ENCODE results near the gene GDA. TPM values are rescaled to one million over a fixed set of nuclear protein-coding genes. Genes with fewer than 3 reads are reported as not detected.

The GDA gene
- total and polyA plus RNA-seq, 8 donors, result 0.25 to 7.5 (median 3.5) TPM; not detected in 2

DNA sequence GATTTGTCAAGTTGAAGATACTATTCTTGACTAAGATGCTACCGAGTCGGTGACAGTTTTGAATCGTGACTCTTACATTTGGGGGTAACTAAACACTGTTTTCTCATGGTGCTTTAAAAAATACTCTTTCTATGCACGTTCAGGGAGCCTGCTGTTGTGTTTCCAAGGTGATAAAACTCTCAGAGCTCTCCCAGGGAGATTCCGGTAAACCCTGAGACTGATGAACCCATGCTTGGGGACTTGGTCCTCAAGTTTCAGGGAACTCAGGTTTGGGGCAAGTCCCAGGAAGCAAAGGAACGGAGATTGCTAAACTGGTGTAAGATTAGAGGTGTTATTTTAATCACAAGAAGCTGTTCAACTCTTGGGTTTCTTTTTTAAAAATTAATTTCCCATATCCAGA, 1.4 kb downstream of the GDA start:
- intact Hi-C loops (cut with DNase I; ENCODE audit: low total_unique reads), result no loop called here
- Histone ChIP-seq H3K27me3 (peaks cover 3 to 39% (median 15%) of the 10 kb centered on the region in 3 donors), H3K27ac (no peak overlapping the region), H3K36me3 (no peaks in the 10 kb centered on the region), H3K9me3 (no peaks in the 10 kb centered on the region), H3K4me1 (peaks cover 7 to 13% (median 10%) of the 10 kb centered on the region in 4 donors), H3K4me3 (no peak overlapping the region)
- TF ChIP-seq POLR2AphosphoS5 (IDR thresholded peaks at IDR 0.05) (no peak), EP300 (IDR thresholded peaks at IDR 0.05) (no peak), CTCF (IDR thresholded peaks at IDR 0.05) (no peak), POLR2A (IDR thresholded peaks at IDR 0.05) (no peak)
- 63 to 73% (median 71%) methylated on average over 6 of the region's 6 CpGs for WGBS, 5 donors
- DNase-seq, result no peak

DNA sequence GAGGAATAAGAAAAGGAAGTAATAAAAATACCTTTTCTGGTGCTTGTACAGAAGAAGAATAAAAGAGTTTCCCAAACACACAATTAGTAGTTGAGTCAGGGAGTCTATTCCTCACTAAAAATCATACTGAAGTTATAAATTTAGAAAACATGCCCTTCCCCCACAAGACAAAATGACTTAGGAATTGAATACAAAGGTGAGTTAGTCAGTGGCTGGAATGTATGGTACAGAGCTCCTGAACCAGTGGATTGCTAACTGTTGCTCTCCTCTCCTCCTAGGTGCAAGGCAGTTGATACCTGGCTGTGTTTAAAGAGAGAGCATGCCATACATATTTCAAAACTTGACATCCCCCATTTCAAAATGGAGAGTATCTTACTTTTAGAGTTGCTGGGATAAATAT, 1.9 kb downstream of the GDA start:
- intact Hi-C loops (cut with DNase I; ENCODE audit: low total_unique reads), result no loop called here
- TF ChIP-seq POLR2A (IDR thresholded peaks at IDR 0.05) (no peak), EP300 (IDR thresholded peaks at IDR 0.05) (no peak), POLR2AphosphoS5 (IDR thresholded peaks at IDR 0.05) (no peak), CTCF (IDR thresholded peaks at IDR 0.05) (no peak)
- Histone ChIP-seq H3K27ac (no peak overlapping the region), H3K4me1 (peaks cover 7 to 13% (median 10%) of the 10 kb centered on the region in 4 donors), H3K9me3 (no peaks in the 10 kb centered on the region), H3K4me3 (no peak overlapping the region), H3K27me3 (peaks cover 3 to 37% (median 15%) of the 10 kb centered on the region in 3 donors), H3K36me3 (no peaks in the 10 kb centered on the region)
- DNase-seq, result no peak

DNA sequence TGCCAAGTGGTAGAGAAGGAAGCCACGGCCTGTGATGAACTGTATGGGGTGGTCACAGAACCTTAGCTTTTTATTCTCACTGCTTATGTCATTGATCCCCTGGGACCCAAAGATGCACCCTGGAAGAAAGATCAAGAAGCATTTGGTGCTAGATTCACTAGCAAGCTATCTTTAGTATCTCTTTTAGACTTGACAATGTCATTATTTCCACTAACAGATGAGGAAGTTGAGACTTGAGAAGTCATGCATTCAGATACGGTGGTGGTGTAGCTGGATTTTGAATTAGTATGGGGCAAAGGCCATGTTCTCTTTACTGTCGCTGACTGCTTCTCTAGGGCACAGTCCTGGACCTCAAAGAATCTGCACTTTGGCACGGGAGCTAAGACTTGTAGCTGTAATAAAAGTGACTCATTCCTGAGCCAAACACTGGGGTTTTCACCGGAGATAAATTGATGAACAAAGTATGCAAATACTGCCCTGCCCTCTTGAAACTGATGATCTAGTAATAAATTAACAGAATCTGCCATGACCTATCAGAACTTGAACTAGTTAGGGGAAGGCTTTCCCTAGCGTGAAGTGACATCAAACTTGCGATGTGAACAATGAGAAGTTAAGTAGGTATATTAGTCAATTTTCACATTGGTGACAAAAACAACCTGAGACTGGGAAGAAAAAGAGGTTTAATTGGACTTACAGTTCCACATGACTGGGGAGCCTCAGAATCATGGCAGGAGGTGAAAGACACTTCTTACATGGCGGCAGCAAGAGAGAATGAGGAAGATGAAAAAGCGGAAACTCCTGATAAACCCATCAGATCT, 5.4 kb downstream of the GDA start:
- Histone ChIP-seq H3K4me1 (peaks cover 1 to 4% (median 2%) of the 10 kb centered on the region in 4 donors), H3K27me3 (peaks cover 2 to 12% (median 2%) of the 10 kb centered on the region in 3 donors), H3K27ac (no peak overlapping the region), H3K36me3 (no peaks in the 10 kb centered on the region), H3K9me3 (no peaks in the 10 kb centered on the region), H3K4me3 (no peak overlapping the region)
- TF ChIP-seq POLR2AphosphoS5 (IDR thresholded peaks at IDR 0.05) (no peak), CTCF (IDR thresholded peaks at IDR 0.05) (no peak), EP300 (IDR thresholded peaks at IDR 0.05) (no peak), POLR2A (IDR thresholded peaks at IDR 0.05) (no peak)
- DNase-seq, result peak; percentile 28 to 70
- 59 to 68% (median 62%) methylated on average over 9 of the region's 9 CpGs for WGBS, 5 donors
- intact Hi-C loops (cut with DNase I; ENCODE audit: low total_unique reads), result no loop called here

DNA sequence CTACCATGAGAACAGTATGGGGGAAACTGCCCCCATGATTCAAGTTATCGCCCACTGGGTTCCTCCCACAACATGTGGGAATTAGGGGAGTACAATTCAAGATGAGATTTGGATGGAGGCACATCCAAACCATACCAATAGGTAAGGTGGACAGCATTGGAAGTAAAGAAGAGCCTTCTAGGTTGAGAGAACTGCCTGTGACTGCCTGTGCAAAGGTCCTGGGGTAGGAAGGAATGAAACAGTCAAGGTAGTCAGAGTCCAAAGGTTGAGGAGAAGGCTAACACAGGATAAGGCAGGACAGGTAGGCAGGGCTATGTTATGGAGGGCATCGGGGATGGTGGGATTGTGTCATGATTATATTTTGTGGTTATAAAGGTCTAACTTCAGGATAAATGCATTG, 6.1 kb downstream of the GDA start:
- Histone ChIP-seq H3K27ac (no peak overlapping the region), H3K27me3 (peaks cover 0 to 6% (median 0%) of the 10 kb centered on the region in 3 donors), H3K9me3 (no peaks in the 10 kb centered on the region), H3K4me1 (no peaks in the 10 kb centered on the region), H3K36me3 (no peaks in the 10 kb centered on the region), H3K4me3 (no peak overlapping the region)
- no peak for TF ChIP-seq CTCF (IDR thresholded peaks at IDR 0.05)
- no peak for TF ChIP-seq POLR2AphosphoS5 (IDR thresholded peaks at IDR 0.05)
- no peak for TF ChIP-seq EP300 (IDR thresholded peaks at IDR 0.05)
- no peak for TF ChIP-seq POLR2A (IDR thresholded peaks at IDR 0.05)
- no peak for DNase-seq
- intact Hi-C loops (cut with DNase I; ENCODE audit: low total_unique reads), result no loop called here
- 81 to 92% (median 90%) methylated on average over 2 of the region's 2 CpGs for WGBS, 5 donors
